ENCODE measurements around the gene MYH7B.

The MYH7B gene

GRCh38 chr20:34988191-34988540 is 32.5 kb downstream of the MYH7B start:
- no peaks in the 10 kb centered on the region for H3K9me3 ChIP-seq (ENCODE audit: insufficient read depth, low read length)
- H3K9ac ChIP-seq (ENCODE audit: low read length) = no peak overlapping the region
- no peaks in the 10 kb centered on the region for H4K20me1 ChIP-seq (ENCODE audit: insufficient read depth, low read length)
- no peaks in the 10 kb centered on the region for H3K4me1 ChIP-seq (ENCODE audit: low read length)
- H3K27me3 ChIP-seq (ENCODE audit: low read depth, low read length) = peaks cover 4% of the 10 kb centered on the region; the same call in 1 of the 2 replicates
- peaks cover 6% of the 10 kb centered on the region for H3K36me3 ChIP-seq (replicated peaks; ENCODE audit: low read depth, low read length)
- no peak overlapping the region for H2AFZ ChIP-seq (ENCODE audit: low read depth, low read length)
- no peak overlapping the region for H3K27ac ChIP-seq (ENCODE audit: low read length)
- no peaks in the 10 kb centered on the region for H3K79me2 ChIP-seq (ENCODE audit: low read length)
- no peak overlapping the region for H3K4me3 ChIP-seq (ENCODE audit: low read length)
- TF ChIP-seq, protein P1, sequence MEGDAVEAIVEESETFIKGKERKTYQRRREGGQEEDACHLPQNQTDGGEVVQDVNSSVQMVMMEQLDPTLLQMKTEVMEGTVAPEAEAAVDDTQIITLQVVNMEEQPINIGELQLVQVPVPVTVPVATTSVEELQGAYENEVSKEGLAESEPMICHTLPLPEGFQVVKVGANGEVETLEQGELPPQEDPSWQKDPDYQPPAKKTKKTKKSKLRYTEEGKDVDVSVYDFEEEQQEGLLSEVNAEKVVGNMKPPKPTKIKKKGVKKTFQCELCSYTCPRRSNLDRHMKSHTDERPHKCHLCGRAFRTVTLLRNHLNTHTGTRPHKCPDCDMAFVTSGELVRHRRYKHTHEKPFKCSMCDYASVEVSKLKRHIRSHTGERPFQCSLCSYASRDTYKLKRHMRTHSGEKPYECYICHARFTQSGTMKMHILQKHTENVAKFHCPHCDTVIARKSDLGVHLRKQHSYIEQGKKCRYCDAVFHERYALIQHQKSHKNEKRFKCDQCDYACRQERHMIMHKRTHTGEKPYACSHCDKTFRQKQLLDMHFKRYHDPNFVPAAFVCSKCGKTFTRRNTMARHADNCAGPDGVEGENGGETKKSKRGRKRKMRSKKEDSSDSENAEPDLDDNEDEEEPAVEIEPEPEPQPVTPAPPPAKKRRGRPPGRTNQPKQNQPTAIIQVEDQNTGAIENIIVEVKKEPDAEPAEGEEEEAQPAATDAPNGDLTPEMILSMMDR (IDR thresholded peaks at IDR 0.05; ENCODE audit: low read depth, low read length) = no peak
- TF ChIP-seq EZH2phosphoT487 (IDR thresholded peaks at IDR 0.05; ENCODE audit: low read depth) = no peak
- H3K4me2 ChIP-seq (ENCODE audit: low read length) = no peak overlapping the region

- Histone ChIP-seq H3K4me1 (ENCODE audit: low read length) (no peaks in the 10 kb centered on the region), H3K27me3 (ENCODE audit: low read depth, low read length) (peaks cover 2% of the 10 kb centered on the region; the same call in 1 of the 2 replicates), H3K36me3 (replicated peaks; ENCODE audit: low read depth, low read length) (peaks cover 13% of the 10 kb centered on the region), H3K4me2 (ENCODE audit: low read length) (no peak overlapping the region), H3K4me3 (ENCODE audit: low read length) (no peak overlapping the region), H2AFZ (ENCODE audit: low read depth, low read length) (no peak overlapping the region), H3K9ac (ENCODE audit: low read length) (no peak overlapping the region), H3K9me3 (ENCODE audit: insufficient read depth, low read length) (no peaks in the 10 kb centered on the region), H4K20me1 (ENCODE audit: insufficient read depth, low read length) (no peaks in the 10 kb centered on the region), H3K27ac (ENCODE audit: low read length) (no peak overlapping the region), H3K79me2 (ENCODE audit: low read length) (no peaks in the 10 kb centered on the region)
- TF ChIP-seq, protein P1 (IDR thresholded peaks at IDR 0.05; ENCODE audit: low read depth, low read length) = no peak
- TF ChIP-seq EZH2phosphoT487 (IDR thresholded peaks at IDR 0.05; ENCODE audit: low read depth) = no peak
These were observed 33.5 kb downstream of the MYH7B start for GRCh38 chr20:34989118-34989517.

DNA sequence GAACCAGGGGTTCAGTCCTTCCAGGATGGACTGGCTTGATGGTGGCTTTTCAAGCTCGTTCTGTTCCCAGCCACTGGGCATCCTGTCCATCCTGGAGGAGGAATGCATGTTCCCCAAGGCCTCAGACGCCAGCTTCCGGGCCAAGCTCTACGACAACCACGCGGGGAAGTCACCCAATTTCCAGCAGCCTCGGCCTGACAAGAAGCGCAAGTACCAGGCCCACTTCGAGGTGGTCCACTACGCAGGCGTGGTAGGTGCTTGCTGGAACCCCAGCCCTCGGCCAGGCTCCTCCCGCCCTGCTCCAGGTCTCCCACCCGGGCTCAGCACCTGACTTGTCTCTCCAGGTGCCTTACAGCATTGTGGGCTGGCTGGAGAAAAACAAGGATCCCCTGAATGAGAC is 34.0 kb downstream of the MYH7B start:
- Histone ChIP-seq H3K4me2 (ENCODE audit: low read length) (no peak overlapping the region), H3K27ac (ENCODE audit: low read length) (no peak overlapping the region), H3K27me3 (ENCODE audit: low read depth, low read length) (no peaks in the 10 kb centered on the region), H3K4me1 (ENCODE audit: low read length) (no peaks in the 10 kb centered on the region), H3K36me3 (replicated peaks; ENCODE audit: low read depth, low read length) (peaks cover 13% of the 10 kb centered on the region), H3K4me3 (ENCODE audit: low read length) (no peak overlapping the region), H3K9ac (ENCODE audit: low read length) (no peak overlapping the region), H3K9me3 (ENCODE audit: insufficient read depth, low read length) (no peaks in the 10 kb centered on the region), H3K79me2 (ENCODE audit: low read length) (no peaks in the 10 kb centered on the region), H2AFZ (ENCODE audit: low read depth, low read length) (no peak overlapping the region), H4K20me1 (ENCODE audit: insufficient read depth, low read length) (no peaks in the 10 kb centered on the region)
- TF ChIP-seq, protein P1 (IDR thresholded peaks at IDR 0.05; ENCODE audit: low read depth, low read length) = no peak
- TF ChIP-seq EZH2phosphoT487 (IDR thresholded peaks at IDR 0.05; ENCODE audit: low read depth) = no peak

DNA sequence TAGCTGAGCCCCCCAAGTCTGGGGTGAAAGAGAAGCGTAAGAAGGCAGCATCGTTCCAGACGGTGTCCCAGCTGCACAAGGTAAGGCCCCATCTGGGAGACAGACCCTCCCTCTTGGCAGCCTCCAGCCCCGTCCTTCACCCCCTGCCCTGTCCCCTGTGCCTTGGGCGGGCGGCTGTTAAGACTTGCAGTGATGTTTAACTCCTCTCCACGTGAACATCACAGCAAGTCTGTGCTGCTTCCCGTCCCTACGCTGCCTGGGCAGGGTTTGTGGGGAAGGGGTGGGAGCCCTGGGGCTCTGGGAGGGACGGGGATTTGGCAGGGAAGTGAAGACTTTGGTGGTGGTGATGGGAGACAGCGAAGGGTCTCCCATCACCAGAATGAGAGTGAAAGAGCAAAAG is 34.6 kb downstream of the MYH7B start:
- Histone ChIP-seq H3K79me2 (ENCODE audit: low read length) (no peaks in the 10 kb centered on the region), H2AFZ (ENCODE audit: low read depth, low read length) (no peak overlapping the region), H4K20me1 (ENCODE audit: insufficient read depth, low read length) (no peaks in the 10 kb centered on the region), H3K36me3 (replicated peaks; ENCODE audit: low read depth, low read length) (peaks cover 13% of the 10 kb centered on the region), H3K4me2 (ENCODE audit: low read length) (no peak overlapping the region), H3K9ac (ENCODE audit: low read length) (no peak overlapping the region), H3K27ac (ENCODE audit: low read length) (no peak overlapping the region), H3K4me1 (ENCODE audit: low read length) (no peaks in the 10 kb centered on the region), H3K9me3 (ENCODE audit: insufficient read depth, low read length) (no peaks in the 10 kb centered on the region), H3K27me3 (ENCODE audit: low read depth, low read length) (no peaks in the 10 kb centered on the region), H3K4me3 (ENCODE audit: low read length) (no peak overlapping the region)
- TF ChIP-seq, protein P1 (IDR thresholded peaks at IDR 0.05; ENCODE audit: low read depth, low read length) = no peak
- no peak for TF ChIP-seq EZH2phosphoT487 (IDR thresholded peaks at IDR 0.05; ENCODE audit: low read depth)
